ENCODE measurements around the gene DDX27. TPM values are rescaled to one million over a fixed set of nuclear protein-coding genes. Genes with fewer than 3 reads are reported as not detected.

The DDX27 gene
- total and polyA plus RNA-seq, 2 of the 13 experiments (the other 11 are each of a cell fraction or from before 2014, with no cell fraction given) = 42.6 to 72.8 TPM

DNA sequence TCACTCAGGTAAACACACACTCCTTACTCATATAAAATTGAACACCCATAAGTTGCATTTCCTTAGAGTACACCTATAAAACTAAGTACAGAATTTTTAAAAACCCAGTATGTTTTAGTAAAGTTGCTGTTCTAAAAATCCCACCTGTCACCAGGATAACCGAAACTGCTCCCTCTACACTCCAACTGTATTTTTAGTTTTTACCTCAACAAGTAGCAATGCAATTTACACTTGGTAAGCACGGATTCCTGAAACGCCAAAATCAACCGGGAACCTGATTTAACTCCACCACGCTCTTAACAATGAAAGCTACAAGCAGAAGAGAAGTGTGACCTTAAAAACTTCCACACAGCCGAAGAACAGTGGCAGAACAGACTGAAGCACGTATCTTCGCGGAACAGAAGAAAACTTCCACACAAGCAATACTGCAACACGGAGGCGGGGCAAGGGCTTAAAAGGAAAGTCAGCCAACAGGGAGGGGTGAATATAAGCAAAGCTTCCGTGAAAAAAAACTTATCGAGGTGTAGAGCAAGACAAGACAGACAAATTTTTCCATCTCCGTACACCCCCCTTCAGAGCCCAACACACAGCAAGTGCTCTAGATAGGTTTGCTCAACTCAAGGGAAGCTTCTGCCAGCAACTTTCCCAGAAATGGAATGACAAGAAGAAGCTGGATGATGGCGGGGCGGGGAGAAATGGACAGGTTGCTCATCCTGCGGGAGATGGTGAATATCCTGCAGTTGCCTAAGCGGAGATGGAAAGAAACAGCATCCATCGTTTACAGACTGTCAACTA is 32.5 kb upstream of the DDX27 start (continued):
- TF ChIP-seq, protein P1, sequence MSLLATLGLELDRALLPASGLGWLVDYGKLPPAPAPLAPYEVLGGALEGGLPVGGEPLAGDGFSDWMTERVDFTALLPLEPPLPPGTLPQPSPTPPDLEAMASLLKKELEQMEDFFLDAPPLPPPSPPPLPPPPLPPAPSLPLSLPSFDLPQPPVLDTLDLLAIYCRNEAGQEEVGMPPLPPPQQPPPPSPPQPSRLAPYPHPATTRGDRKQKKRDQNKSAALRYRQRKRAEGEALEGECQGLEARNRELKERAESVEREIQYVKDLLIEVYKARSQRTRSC (CRISPR knock-in tag; IDR thresholded peaks at IDR 0.05; ENCODE audit: low read depth) = 0 out of 2 replicates have a peak, but pooled peaks have one; percentile 15
- TF ChIP-seq, protein P2, sequence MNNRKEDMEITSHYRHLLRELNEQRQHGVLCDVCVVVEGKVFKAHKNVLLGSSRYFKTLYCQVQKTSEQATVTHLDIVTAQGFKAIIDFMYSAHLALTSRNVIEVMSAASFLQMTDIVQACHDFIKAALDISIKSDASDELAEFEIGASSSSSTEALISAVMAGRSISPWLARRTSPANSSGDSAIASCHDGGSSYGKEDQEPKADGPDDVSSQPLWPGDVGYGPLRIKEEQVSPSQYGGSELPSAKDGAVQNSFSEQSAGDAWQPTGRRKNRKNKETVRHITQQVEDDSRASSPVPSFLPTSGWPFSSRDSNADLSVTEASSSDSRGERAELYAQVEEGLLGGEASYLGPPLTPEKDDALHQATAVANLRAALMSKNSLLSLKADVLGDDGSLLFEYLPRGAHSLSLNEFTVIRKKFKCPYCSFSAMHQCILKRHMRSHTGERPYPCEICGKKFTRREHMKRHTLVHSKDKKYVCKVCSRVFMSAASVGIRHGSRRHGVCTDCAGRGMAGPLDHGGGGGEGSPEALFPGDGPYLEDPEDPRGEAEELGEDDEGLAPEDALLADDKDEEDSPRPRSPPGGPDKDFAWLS (CRISPR knock-in tag; IDR thresholded peaks at IDR 0.05; ENCODE audit: borderline replicate concordance) = no peak
- TF ChIP-seq ZNF317 (CRISPR knock-in tag; IDR thresholded peaks at IDR 0.05) = peak; percentile 21; the same call in 1 of the 2 replicates
- TF ChIP-seq, protein P3, sequence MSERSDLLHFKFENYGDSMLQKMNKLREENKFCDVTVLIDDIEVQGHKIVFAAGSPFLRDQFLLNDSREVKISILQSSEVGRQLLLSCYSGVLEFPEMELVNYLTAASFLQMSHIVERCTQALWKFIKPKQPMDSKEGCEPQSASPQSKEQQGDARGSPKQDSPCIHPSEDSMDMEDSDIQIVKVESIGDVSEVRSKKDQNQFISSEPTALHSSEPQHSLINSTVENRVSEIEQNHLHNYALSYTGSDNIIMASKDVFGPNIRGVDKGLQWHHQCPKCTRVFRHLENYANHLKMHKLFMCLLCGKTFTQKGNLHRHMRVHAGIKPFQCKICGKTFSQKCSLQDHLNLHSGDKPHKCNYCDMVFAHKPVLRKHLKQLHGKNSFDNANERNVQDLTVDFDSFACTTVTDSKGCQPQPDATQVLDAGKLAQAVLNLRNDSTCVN (CRISPR knock-in tag; IDR thresholded peaks at IDR 0.05; ENCODE audit: borderline replicate concordance) = no peak
- TF ChIP-seq KLF9 (CRISPR knock-in tag; IDR thresholded peaks at IDR 0.05; ENCODE audit: low read depth) = no peak; the same call in 1 of the 2 replicates
- no peak; the same call in 1 of the 2 replicates for TF ChIP-seq TOE1 (CRISPR knock-in tag; IDR thresholded peaks at IDR 0.05)
- TF ChIP-seq FOSL2 (CRISPR knock-in tag; IDR thresholded peaks at IDR 0.05) = no peak
- no peak for TF ChIP-seq ZBTB7A (CRISPR knock-in tag; IDR thresholded peaks at IDR 0.05)
- no peak; the same call in 1 of the 2 replicates for TF ChIP-seq ELF1 (CRISPR knock-in tag; IDR thresholded peaks at IDR 0.05)
- TF ChIP-seq MEIS1 (CRISPR knock-in tag; IDR thresholded peaks at IDR 0.05; ENCODE audit: borderline replicate concordance) = peak; percentile 72; the same call in 1 of the 2 replicates
- no peak for TF ChIP-seq ZNF335 (CRISPR knock-in tag; IDR thresholded peaks at IDR 0.05)
- TF ChIP-seq, protein P4, sequence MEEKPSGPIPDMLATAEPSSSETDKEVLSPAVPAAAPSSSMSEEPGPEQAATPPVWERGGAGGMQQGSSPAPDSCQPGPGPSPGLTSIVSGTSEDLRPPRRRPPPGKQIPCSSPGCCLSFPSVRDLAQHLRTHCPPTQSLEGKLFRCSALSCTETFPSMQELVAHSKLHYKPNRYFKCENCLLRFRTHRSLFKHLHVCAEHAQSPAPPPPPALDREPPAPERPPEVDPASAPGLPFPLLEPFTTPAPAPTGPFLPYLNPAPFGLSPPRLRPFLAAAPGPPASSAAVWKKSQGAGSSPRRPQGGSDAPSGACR (CRISPR knock-in tag; IDR thresholded peaks at IDR 0.05) = no peak
- TF ChIP-seq, protein P5, sequence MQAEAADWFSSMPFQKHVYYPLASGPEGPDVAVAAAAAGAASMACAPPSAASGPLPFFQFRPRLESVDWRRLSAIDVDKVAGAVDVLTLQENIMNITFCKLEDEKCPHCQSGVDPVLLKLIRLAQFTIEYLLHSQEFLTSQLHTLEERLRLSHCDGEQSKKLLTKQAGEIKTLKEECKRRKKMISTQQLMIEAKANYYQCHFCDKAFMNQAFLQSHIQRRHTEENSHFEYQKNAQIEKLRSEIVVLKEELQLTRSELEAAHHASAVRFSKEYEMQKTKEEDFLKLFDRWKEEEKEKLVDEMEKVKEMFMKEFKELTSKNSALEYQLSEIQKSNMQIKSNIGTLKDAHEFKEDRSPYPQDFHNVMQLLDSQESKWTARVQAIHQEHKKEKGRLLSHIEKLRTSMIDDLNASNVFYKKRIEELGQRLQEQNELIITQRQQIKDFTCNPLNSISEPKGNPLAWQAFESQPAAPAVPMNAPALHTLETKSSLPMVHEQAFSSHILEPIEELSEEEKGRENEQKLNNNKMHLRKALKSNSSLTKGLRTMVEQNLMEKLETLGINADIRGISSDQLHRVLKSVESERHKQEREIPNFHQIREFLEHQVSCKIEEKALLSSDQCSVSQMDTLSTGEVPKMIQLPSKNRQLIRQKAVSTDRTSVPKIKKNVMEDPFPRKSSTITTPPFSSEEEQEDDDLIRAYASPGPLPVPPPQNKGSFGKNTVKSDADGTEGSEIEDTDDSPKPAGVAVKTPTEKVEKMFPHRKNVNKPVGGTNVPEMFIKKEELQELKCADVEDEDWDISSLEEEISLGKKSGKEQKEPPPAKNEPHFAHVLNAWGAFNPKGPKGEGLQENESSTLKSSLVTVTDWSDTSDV (CRISPR knock-in tag; IDR thresholded peaks at IDR 0.05) = no peak
- TF ChIP-seq, protein P6, sequence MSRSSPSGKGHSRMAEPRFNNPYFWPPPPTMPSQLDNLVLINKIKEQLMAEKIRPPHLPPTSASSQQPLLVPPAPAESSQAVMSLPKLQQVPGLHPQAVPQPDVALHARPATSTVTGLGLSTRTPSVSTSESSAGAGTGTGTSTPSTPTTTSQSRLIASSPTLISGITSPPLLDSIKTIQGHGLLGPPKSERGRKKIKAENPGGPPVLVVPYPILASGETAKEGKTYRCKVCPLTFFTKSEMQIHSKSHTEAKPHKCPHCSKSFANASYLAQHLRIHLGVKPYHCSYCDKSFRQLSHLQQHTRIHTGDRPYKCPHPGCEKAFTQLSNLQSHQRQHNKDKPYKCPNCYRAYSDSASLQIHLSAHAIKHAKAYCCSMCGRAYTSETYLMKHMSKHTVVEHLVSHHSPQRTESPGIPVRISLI (CRISPR knock-in tag; IDR thresholded peaks at IDR 0.05; ENCODE audit: borderline replicate concordance) = peak; percentile 64; the same call in 1 of the 2 replicates
- no peak for TF ChIP-seq ZC3H4 (CRISPR knock-in tag; IDR thresholded peaks at IDR 0.05; ENCODE audit: borderline replicate concordance)
- TF ChIP-seq ZNF253 (CRISPR knock-in tag; IDR thresholded peaks at IDR 0.05; ENCODE audit: borderline replicate concordance) = no peak; the same call in 1 of the 2 replicates
- no peak for TF ChIP-seq ZNF569 (CRISPR knock-in tag; IDR thresholded peaks at IDR 0.05; ENCODE audit: borderline replicate concordance)
